Measurements from ENCODE around the gene RPL10. TPM values are rescaled to one million over a fixed set of nuclear protein-coding genes. Genes with fewer than 3 reads are reported as not detected.

Gene RPL10
- total and polyA plus RNA-seq, 2 of the 13 experiments (the other 11 are each of a cell fraction or from before 2014, with no cell fraction given): 2,381 to 4,713 TPM

- TF ChIP-seq IRF2 (CRISPR knock-in tag; IDR thresholded peaks at IDR 0.05) (peak; percentile 85; the same call in 1 of the 2 replicates), NFE2L2 (IDR thresholded peaks at IDR 0.05; ENCODE audit: low read length) (no peak), ZFP36 (IDR thresholded peaks at IDR 0.05; ENCODE audit: borderline replicate concordance, low read depth, low read length, partially characterized antibody) (no peak), EHMT2 (IDR thresholded peaks at IDR 0.05; ENCODE audit: borderline replicate concordance, low read depth, low read length) (no peak), GATA4 (IDR thresholded peaks at IDR 0.05; ENCODE audit: borderline replicate concordance, low read depth) (peak; percentile 49; the same call in 1 of the 2 replicates), ZNF570 (CRISPR knock-in tag; IDR thresholded peaks at IDR 0.05; ENCODE audit: borderline replicate concordance) (no peak), ELF1 (CRISPR knock-in tag; IDR thresholded peaks at IDR 0.05) (peak; percentile 64), MNT (IDR thresholded peaks at IDR 0.05) (0 out of 2 replicates have a peak, but pooled peaks have one; percentile 30), ZNF724P (CRISPR knock-in tag; IDR thresholded peaks at IDR 0.05; ENCODE audit: borderline replicate concordance) (no peak), ZNF30 (CRISPR knock-in tag; IDR thresholded peaks at IDR 0.05) (no peak), ZNF670 (CRISPR knock-in tag; IDR thresholded peaks at IDR 0.05; ENCODE audit: borderline replicate concordance) (no peak; the same call in 1 of the 2 replicates)
- TF ChIP-seq, protein P1, sequence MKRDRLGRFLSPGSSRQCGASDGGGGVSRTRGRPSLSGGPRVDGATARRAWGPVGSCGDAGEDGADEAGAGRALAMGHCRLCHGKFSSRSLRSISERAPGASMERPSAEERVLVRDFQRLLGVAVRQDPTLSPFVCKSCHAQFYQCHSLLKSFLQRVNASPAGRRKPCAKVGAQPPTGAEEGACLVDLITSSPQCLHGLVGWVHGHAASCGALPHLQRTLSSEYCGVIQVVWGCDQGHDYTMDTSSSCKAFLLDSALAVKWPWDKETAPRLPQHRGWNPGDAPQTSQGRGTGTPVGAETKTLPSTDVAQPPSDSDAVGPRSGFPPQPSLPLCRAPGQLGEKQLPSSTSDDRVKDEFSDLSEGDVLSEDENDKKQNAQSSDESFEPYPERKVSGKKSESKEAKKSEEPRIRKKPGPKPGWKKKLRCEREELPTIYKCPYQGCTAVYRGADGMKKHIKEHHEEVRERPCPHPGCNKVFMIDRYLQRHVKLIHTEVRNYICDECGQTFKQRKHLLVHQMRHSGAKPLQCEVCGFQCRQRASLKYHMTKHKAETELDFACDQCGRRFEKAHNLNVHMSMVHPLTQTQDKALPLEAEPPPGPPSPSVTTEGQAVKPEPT (CRISPR knock-in tag; IDR thresholded peaks at IDR 0.05; ENCODE audit: low read depth): no peak
- TF ChIP-seq, protein P2, sequence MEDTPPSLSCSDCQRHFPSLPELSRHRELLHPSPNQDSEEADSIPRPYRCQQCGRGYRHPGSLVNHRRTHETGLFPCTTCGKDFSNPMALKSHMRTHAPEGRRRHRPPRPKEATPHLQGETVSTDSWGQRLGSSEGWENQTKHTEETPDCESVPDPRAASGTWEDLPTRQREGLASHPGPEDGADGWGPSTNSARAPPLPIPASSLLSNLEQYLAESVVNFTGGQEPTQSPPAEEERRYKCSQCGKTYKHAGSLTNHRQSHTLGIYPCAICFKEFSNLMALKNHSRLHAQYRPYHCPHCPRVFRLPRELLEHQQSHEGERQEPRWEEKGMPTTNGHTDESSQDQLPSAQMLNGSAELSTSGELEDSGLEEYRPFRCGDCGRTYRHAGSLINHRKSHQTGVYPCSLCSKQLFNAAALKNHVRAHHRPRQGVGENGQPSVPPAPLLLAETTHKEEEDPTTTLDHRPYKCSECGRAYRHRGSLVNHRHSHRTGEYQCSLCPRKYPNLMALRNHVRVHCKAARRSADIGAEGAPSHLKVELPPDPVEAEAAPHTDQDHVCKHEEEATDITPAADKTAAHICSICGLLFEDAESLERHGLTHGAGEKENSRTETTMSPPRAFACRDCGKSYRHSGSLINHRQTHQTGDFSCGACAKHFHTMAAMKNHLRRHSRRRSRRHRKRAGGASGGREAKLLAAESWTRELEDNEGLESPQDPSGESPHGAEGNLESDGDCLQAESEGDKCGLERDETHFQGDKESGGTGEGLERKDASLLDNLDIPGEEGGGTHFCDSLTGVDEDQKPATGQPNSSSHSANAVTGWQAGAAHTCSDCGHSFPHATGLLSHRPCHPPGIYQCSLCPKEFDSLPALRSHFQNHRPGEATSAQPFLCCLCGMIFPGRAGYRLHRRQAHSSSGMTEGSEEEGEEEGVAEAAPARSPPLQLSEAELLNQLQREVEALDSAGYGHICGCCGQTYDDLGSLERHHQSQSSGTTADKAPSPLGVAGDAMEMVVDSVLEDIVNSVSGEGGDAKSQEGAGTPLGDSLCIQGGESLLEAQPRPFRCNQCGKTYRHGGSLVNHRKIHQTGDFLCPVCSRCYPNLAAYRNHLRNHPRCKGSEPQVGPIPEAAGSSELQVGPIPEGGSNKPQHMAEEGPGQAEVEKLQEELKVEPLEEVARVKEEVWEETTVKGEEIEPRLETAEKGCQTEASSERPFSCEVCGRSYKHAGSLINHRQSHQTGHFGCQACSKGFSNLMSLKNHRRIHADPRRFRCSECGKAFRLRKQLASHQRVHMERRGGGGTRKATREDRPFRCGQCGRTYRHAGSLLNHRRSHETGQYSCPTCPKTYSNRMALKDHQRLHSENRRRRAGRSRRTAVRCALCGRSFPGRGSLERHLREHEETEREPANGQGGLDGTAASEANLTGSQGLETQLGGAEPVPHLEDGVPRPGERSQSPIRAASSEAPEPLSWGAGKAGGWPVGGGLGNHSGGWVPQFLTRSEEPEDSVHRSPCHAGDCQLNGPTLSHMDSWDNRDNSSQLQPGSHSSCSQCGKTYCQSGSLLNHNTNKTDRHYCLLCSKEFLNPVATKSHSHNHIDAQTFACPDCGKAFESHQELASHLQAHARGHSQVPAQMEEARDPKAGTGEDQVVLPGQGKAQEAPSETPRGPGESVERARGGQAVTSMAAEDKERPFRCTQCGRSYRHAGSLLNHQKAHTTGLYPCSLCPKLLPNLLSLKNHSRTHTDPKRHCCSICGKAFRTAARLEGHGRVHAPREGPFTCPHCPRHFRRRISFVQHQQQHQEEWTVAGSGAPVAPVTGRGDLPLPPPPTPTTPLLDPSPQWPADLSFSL (CRISPR knock-in tag; IDR thresholded peaks at IDR 0.05): no peak
- TF ChIP-seq, protein P3, sequence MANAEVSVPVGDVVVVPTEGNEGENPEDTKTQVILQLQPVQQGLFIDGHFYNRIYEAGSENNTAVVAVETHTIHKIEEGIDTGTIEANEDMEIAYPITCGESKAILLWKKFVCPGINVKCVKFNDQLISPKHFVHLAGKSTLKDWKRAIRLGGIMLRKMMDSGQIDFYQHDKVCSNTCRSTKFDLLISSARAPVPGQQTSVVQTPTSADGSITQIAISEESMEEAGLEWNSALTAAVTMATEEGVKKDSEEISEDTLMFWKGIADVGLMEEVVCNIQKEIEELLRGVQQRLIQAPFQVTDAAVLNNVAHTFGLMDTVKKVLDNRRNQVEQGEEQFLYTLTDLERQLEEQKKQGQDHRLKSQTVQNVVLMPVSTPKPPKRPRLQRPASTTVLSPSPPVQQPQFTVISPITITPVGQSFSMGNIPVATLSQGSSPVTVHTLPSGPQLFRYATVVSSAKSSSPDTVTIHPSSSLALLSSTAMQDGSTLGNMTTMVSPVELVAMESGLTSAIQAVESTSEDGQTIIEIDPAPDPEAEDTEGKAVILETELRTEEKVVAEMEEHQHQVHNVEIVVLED (CRISPR knock-in tag; IDR thresholded peaks at IDR 0.05; ENCODE audit: borderline replicate concordance): peak; percentile 90
- TF ChIP-seq, protein P4, sequence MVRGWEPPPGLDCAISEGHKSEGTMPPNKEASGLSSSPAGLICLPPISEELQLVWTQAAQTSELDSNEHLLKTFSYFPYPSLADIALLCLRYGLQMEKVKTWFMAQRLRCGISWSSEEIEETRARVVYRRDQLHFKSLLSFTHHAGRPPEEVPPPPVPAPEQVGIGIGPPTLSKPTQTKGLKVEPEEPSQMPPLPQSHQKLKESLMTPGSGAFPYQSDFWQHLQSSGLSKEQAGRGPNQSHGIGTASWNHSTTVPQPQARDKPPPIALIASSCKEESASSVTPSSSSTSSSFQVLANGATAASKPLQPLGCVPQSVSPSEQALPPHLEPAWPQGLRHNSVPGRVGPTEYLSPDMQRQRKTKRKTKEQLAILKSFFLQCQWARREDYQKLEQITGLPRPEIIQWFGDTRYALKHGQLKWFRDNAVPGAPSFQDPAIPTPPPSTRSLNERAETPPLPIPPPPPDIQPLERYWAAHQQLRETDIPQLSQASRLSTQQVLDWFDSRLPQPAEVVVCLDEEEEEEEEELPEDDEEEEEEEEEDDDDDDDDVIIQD (CRISPR knock-in tag; IDR thresholded peaks at IDR 0.05; ENCODE audit: low read depth): no peak
Measured at GRCh38 chrX:154397888-154398667, at the start of gene RPL10 (continued).

All from HepG2 (cell line).